Stimulated activated CD4-positive, alpha-beta T cell treated with anti-CD3 and anti-CD28 coated beads, Interleukin-1b, Interleukin-23, amount 100 ng/mL, for 48 hours (primary cell): ENCODE measurements around the gene BSND.
"Not testable (repeated sequence)": the region's sequence is repeated elsewhere in the genome, so short reads cannot be mapped to it uniquely, and the experiment has no call there.

Source experiments
- DNase-seq: peaks from one replicate; pipeline ENCODE4 v3.0.0-alpha.2; 2020

BSND gene

GRCh38 chr1:54998677-54999076 lies at the start of gene BSND:
Gene BSND (plus strand): TSS chr1:54998933. CDS start chr1:54999187, 254 bp downstream.
- DNase-seq: no peak

GRCh38 chr1:54949053-54949452 lies 49.7 kb upstream of the BSND start:
- DNase-seq: no peak

GRCh38 chr1:54950006-54950368 lies 48.7 kb upstream of the BSND start:
- DNase-seq: no peak

- peak; percentile 46 for DNase-seq
These were observed 48.2 kb upstream of the BSND start for GRCh38 chr1:54950369-54951163.

GRCh38 chr1:54951810-54952226 lies 46.9 kb upstream of the BSND start:
- DNase-seq: no peak

GRCh38 chr1:54952950-54953718 lies 45.6 kb upstream of the BSND start:
- no peak for DNase-seq

- DNase-seq: no peak
These were observed 44.9 kb upstream of the BSND start for GRCh38 chr1:54953846-54954245.

GRCh38 chr1:54955359-54955758 lies 43.4 kb upstream of the BSND start:
- no peak for DNase-seq

- DNase-seq: no peak
These were observed 42.0 kb upstream of the BSND start for GRCh38 chr1:54956726-54957125.

- no peak for DNase-seq
These were observed 39.5 kb upstream of the BSND start for GRCh38 chr1:54959241-54959640.

- no peak for DNase-seq
These were observed 35.9 kb upstream of the BSND start for GRCh38 chr1:54962612-54963395.

- DNase-seq: not testable (repeated sequence)
These were observed 34.9 kb upstream of the BSND start for GRCh38 chr1:54963829-54964228.

GRCh38 chr1:54965624-54966340 lies 33.0 kb upstream of the BSND start:
- no peak for DNase-seq

- DNase-seq: no peak
These were observed 31.4 kb upstream of the BSND start for GRCh38 chr1:54967372-54967771.

GRCh38 chr1:54968551-54968950 lies 30.2 kb upstream of the BSND start:
- no peak for DNase-seq

- no peak for DNase-seq
These were observed 28.9 kb upstream of the BSND start for GRCh38 chr1:54969879-54970278.

GRCh38 chr1:54970901-54971300 lies 27.8 kb upstream of the BSND start:
- no peak for DNase-seq

GRCh38 chr1:54971317-54971791 lies 27.4 kb upstream of the BSND start:
- no peak for DNase-seq

GRCh38 chr1:54972436-54972835 lies 26.3 kb upstream of the BSND start:
- no peak for DNase-seq

GRCh38 chr1:54973205-54973921 lies 25.4 kb upstream of the BSND start:
- no peak for DNase-seq

- no peak for DNase-seq
These were observed 23.2 kb upstream of the BSND start for GRCh38 chr1:54975356-54976108.
